NCI-H1436 (cell line): ENCODE results near the gene R3HDM4.

ENCODE experiments used
- DNase-seq: peaks from one replicate; lab custom pipeline; 2025; lab: John Stamatoyannopoulos, UW

R3HDM4 gene

DNA sequence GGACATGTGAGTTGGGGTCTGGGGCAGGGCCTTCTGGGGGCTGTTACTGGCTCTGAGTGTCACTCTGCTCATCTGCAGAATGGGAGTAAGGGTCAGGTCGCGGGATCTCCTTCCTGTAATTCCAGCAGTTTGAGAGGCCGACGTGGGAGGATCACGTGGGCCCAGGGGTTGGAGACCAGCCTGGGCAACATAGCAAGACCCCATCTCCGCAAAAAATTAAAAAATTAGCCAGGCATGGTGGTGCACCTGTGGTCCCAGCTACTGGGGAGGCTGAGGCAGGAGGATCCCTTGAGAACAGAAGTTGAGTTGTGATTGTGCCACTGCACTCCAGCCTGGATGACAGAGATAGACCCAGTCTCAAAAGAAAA, 16.9 kb upstream of the R3HDM4 start:
- DNase-seq = no peak

DNA sequence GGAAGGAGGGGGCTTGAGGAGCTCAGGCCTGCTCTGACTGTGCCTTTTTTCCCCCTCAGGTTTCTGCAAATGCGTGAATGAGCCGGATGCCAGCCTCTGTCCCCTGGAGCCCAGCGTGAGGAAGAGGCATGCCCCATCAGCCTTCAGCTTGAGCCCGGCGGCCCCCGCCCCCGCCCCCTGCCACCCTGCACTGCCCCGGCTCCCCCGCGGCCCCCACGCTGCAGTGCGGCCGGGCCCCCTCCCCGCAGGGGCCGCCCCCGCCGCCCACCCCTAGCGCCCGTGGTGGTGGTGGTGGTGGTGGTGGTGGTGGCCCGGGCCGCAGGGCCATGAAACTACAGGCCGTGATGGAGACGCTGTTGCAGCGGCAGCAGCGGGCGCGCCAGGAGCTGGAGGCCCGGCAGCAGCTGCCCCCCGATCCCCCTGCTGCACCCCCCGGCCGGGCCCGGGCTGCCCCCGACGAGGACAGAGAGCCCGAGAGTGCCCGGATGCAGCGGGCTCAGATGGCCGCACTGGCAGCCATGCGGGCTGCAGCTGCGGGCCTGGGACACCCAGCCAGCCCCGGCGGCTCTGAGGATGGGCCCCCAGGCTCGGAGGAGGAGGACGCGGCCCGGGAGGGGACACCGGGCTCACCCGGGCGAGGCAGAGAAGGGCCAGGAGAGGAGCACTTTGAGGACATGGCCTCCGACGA, 16.3 kb upstream of the R3HDM4 start:
- no peak for DNase-seq

DNA sequence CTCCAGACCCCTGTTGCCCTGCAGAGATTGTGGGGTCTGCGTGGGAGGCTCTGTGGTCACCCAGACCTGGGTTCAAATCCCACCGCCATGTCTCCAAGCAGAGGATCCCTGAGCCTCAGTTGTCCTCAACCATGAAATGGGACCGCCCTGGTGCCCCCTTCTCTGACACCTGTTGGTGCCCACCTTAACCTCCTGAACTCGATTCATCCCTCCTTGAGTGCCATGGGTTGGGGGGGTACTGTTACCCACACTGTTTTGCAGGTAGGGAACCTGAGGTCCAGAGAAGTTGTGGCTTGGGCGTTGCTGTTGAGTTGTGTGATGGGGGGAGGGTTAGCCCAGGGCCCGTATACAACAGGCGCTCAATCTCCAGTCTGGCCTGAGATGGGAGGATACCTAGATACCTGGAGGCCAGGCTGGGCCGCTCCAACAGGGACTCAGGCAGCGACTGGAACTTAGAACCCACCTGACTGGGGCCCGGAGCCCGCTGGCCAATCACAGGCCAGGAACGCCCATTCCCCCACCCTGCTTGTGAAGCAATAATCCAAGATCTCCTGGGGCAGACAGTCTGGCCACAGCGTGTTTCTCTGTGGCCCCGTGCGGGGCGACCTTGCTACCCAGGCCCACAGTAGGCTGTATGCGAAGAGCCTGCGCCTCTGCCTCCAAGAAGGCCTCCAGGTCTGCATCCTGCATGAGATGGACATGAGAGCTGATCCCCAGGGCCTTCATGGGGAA, 15.6 kb upstream of the R3HDM4 start:
- no peak for DNase-seq

DNA sequence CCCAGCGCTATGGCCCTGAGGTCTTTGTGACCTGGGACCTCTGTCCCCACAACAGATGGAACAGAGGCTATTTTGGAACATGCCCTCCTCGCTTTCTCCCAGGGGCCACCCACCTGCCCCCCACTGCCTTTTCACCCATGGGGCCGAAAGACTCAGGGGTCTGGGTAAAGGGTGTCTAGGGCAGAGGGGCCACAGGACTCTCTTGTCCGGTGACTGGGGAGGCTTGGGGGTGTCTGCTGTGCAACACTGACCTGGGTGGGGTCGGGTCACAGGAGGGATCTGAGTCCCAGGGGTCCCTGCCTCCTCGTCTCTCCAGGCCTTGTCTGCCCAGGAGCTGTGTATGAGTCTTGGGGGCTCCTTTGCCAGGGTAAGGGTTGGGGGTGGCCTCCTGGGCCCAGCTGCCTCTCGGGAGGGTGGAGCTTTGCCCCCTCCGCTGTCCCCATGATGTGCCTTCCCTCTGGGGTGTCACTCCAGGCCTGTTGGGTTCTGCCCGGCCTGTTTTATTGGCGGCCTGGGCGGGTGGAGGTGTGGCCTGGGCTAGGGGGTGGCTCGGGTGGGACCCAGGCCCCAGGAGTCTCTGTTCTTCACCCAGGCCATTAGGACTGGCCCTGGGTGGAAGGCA, 14.9 kb upstream of the R3HDM4 start:
- no peak for DNase-seq

DNA sequence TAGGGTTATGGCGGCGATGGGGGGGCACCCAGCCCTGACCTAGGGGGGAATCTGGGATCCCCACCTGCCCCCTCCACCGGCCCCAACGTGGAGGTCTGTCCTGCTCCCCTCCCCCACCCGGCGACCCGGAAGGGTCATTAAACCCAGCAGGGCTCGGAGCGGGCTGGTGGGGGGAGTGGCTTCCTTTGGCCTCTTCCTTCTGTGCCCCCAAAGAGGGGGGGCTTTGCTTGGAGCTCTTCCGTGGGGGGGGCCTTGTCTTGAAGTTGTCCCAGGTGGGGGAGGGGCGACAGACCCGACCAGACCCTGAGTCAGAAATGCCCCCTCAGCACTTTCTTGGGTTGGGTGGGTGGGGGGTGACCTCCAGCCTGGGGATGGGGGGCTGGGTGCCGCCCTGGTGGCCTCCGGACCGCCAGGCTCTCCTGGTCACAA, 14.3 kb upstream of the R3HDM4 start:
- no peak for DNase-seq

DNA sequence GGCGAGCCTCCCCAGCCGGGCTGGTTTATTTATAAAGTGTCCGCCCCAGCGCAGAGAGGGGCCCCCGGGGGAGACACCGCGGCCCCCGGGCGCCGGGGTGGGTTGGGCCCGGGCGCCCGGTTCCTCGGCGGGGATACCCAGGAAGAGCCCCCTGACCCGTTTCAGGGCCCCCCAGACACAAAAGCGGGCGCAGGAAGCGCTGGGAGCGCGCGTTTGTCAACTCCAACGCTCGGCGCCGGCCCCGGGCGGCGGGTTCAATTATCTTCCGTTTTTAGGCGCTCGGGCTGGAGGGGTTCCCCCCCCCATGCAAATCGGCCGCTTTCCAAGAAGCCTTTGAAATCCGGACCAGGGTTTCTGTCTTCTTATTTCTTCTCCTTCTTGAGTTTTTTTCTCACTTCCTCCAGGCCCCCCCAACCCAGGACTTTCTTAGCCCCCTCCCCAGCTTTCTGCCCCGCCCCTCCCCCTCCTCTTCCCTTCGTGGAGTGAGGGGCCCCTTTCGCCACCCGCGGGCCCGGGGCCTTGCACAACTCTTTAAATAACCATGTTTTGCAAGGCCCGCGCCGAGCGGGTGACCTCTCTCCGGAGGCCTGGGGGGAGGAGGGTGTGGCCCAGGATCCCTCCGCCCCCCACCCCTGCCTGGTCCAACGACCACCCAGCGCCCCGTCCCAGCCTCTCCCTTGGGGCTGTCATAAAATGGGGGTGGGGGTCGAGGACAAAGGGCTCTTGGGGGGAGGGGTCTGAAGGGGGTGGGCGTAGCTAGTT, 13.8 kb upstream of the R3HDM4 start:
- no peak for DNase-seq

DNA sequence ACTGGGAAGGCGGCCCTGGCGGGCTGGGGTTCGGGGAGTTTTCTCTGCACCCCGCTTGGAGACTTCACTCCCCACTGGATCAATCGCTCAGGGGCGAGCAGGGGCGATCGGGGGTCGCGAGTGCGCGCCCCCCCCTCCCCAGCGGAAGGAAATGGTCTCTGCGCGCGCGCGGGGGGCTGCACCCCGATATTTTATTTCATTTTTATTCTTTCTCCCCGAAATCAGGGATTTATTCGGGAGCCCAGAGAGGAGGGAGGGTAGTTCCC, 13.2 kb upstream of the R3HDM4 start:
- DNase-seq = no peak

DNA sequence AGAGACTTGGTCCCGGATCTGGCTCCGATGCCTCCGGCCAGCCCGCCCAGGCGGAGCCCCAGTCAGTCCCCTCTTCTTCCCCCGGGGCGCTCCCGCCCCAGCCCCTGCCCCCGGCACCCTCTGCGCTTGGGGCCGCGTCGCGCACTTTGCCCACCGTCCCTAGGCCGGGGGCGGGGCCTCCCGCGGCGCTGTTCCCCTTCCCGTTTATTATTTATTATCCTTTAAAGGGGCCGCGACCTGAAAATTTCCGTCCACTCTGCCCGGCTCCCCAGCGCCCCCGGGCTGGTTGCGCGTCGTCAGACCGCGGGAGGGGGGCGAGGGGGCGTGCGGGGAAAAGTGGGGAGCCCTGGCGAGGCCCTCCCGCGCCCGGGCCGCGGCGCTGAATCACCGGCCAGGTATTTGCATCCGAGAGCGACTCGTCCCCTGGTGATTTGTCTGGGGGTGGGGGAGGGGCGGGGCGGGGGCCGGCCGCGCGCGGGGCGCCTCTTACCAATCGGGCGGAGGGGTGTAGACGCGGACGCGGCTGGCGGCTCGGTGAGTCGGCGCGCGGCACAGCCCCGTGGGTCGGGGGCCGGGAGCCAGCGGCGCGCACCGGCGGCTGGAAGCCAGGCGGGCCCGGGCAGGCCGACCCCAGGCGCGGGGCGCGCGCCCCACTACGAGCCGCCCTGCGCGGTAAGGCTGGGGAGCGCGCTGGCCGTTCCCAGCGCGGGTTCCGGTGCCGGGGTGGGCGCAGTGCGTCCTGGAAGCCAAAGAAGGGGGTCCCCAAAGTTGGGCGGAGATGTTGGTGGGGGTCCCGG, 12.7 kb upstream of the R3HDM4 start, which contains the start of gene ARID3A:
TSS of gene ARID3A (plus strand) at position 510 of the 797 bp plus-strand sequence. CDS start 3,494 bp downstream, outside the sequence.
- DNase-seq = peak; percentile 84

DNA sequence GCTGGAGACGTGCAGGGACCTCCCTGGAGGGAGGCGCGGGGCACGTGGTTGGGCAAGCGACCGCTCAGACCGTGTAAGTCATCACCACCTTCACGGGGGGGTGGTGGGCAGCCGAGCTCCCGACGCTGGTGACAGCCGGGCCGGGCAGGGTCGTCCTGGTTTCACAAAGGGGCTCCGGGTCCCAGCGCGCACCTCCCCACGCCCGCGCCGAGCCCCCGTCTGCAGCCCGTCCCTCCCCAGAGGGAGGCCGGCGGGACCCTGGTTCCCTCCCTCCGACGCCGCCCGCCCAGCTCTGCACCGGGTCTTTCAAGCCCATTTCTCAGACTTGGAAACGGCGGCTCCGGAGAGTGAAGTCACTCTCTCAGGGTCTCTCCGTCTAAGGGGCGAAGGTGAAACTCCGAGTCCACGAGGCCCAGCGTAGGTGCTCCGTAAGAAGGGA, 12.1 kb upstream of the R3HDM4 start:
- DNase-seq = no peak

DNA sequence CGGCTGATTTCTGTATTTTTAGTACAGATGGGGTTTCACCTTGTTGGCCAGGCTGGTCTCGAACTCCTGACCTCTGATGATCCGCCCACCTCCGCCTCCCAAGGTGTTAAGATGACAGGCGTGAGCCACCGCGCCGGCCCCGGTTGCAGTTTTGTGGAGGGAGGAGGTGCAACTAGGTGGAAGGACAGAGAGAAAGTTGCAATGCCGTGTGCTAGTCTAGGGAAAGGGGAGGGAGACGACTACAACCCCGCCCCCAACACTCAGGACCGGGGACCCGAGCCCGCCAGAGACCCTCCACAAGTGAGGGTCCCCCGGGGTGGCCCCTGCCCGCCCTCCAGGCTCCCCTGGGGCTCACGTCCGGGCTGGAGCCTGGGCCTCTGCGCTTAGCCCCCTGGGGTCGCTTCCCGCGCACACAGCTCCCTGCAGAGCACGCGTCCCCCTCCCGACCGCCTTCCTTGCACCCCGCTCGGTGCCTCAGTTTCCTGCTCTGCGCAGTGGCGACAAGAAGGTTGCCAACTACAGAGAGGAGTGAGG, 11.6 kb upstream of the R3HDM4 start:
- DNase-seq = no peak

DNA sequence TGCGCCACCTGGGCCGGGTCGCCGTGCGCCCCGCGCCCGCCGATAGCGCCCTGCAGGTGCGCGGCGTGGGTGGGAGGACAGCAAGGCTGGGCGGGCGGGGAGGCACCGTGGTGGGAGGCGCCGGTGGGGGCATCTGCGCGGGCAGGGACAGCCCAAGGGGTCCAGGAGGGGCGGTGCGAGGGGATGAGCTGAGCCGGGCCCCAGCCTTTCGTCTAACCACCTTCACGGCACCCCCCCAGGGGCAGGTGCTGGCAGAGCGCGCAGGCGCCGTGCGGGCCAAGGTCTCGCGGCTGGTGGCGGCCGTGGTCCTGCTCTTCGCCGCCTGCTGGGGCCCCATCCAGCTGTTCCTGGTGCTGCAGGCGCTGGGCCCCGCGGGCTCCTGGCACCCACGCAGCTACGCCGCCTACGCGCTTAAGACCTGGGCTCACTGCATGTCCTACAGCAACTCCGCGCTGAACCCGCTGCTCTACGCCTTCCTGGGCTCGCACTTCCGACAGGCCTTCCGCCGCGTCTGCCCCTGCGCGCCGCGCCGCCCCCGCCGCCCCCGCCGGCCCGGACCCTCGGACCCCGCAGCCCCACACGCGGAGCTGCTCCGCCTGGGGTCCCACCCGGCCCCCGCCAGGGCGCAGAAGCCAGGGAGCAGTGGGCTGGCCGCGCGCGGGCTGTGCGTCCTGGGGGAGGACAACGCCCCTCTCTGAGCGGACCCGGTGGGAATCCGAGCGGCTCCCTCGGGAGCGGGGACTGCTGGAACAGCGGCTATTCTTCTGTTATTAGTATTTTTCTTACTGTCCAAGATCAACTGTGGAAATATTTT, 7.2 kb upstream of the R3HDM4 start:
- peak; percentile 41 for DNase-seq

DNA sequence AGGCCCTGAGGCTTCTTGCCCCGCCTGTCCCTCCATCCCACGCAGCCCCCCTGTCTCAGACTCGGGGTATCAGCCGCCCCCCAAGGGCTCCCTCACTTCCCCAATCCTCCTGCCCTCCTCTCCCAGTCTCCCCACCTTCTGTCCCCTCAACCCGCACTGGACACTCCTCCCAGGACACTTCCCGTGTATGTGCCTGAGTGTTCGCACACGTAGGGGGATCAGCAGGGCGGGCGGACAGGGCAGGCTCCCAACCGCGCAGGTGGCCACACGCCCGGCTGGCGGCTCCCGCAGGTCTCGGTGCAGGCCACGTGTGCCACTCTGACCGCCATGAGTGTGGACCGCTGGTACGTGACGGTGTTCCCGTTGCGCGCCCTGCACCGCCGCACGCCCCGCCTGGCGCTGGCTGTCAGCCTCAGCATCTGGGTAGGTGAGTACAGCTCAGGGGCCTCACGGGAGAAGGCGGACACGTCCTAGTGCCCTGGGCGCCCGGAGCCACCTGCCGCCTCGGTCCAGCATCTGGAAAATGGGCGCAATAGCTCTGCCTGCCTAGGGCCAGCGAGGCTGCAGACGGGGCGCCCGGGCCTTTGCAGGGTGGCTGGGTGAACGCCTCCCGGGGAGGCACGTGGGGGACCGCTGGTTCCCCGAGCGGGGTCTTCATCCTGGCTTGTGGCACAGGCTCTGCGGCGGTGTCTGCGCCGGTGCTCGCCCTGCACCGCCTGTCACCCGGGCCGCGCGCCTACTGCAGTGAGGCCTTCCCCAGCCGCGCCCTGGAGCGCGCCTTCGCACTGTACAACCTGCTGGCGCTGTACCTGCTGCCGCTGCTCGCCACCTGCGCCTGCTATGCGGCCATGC, 6.4 kb upstream of the R3HDM4 start:
- no peak for DNase-seq

DNA sequence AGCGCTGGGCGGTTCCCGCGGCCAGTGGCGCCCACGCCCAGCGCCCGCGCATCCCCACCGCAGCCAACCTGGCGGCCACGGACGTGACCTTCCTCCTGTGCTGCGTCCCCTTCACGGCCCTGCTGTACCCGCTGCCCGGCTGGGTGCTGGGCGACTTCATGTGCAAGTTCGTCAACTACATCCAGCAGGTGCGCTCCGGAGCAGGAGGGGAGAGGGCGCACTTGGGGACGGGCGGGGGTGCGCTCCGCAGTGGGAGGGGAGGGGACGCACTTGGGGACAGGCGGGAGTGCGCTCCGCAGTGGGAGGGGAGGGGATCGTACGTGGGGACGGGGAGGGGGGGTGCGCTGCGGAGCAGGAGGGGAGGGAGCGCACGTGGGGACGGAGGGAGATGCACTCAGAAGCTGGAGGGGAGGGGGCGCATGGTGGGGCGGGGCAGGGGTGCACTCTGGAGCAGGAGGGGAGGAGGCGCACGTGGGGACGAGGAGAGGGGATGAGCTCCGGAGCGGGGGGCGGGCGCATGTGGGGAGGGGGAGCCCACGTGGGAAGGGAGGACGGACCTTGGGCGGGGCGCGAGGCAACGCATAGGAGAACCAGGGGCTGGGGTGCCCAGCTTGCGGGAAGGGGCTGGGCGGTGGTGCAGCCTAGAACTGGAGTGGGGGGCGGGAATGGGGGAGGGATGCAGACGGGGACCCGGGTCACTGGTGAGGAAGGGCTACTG, 5.6 kb upstream of the R3HDM4 start:
- no peak for DNase-seq

DNA sequence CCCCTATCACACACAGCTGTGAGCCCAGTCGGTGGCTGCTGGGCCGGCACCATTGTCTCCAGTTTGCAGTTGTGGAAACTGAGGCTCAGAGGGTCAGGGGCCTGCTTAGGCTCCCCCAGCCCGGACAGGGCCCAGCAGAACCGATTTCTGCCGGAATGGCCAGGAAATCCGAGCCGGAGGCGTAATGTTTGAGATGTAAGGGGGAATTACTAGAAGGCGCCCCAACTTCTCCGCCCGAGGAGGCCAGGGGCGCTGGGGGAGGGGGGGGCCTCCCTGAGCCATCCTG, 5.1 kb upstream of the R3HDM4 start:
- DNase-seq = no peak

DNA sequence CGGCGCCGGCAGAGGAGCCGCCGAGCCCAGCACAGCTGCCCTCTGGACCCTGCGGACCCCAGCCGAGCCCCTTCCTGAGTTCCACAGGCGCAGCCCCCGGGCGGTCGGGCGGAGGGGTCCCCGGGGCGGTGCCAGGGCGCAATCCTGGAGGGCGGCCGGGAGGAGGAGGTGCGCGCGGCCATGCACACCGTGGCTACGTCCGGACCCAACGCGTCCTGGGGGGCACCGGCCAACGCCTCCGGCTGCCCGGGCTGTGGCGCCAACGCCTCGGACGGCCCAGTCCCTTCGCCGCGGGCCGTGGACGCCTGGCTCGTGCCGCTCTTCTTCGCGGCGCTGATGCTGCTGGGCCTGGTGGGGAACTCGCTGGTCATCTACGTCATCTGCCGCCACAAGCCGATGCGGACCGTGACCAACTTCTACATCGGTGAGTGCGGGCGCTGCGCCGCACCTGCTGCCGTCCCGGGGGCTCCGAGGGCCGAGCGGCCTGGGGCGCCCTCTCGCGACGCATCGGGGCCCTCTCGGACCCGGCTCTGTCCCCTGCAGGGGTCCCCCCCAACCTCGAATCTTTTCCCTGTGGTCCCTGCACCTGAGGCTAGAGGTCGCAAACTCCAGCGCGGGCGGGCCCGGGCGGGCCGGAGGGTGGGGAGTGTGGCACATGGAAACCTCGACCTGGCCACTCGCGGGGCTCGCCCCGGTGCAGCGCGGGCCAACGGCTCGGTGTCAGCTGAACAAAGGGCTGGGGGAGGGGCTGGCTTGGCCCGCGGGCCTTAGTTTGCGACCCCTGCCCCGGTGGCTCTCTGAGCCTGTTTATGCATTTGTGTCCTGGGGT, 4.5 kb upstream of the R3HDM4 start, which contains the start of gene KISS1R:
TSS of gene KISS1R (plus strand) at position 11 of the 829 bp plus-strand sequence. CDS start at position 181, 170 bp downstream.
- no peak for DNase-seq

DNA sequence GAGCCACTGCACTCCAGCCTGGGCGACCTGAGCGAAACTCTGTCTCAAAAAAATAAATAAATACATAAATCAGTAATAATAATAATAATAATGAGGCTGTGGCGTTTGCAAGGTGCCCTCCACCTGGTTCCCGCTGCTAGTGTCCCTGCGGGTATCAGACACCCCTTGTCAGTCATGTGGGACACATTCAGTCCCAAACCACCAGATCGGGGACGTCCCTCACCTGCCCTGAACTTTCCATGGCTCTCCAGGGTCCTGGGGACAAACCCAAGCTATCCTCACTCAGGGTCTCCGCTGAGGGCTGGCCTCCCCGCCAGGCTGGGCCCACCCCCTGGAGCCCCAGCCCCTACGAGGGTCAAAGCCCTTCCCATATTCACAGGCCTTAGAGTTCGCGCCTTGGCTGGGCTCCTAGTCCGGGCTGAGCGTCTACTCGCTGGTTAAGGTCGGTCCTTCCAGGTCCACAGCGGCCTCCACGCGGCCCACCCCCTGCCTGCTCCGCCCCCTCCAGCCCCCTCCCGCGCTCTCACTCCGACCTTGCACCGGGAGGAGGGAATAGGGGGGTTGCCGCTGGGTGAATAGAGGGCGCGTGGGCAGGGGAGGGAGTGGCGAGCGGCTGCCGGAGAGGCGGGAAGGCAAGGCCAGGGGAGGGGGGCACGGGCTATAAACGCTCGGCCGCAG, 3.8 kb upstream of the R3HDM4 start:
- no peak for DNase-seq

DNA sequence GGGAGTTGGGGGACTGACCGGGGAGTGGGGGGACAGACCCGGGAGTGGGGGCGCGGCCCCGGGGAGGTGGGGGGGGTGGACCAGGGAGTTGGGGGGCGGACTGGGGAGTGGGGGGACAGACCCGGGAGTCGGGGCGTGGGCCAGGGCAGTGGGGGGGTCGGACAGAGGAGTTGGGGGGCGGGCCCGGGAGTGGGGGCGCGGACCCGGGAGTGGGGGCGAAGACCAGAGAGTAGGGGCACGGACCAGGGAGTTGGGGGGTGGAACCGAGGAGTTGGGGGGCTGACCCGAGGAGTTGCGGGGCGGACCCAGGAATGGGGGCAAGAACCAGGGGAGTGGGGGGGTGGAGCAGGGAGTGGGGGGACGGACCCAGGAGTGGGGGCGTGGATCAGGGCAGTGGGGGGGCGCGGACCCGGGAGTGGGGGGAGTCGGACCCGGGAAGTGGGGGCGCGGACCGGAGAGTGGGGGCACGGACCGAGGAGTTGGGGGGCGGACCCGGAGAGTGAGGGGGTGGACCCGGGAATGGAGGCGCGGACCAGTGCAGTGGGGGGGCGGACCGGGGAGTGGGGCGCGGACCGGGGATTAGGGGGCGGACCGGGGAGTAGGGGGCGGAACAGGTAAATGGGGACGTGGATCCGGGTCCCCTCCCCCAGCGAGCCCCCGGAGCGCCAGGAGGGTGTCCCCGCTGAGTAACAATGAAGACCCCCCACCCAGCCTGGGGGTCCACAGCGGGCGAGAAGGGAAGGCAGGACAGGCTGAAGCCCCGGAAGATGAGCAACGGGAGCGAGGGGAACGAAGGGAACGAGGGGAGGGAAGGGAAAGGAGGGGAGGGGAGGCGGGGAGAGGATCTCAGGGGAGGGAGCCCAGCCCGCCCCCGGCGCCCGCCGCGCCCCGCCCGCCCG, 589 bp downstream of the R3HDM4 start:
- DNase-seq = no peak
